ENCODE data around the gene PRSS57.
"Not testable (repeated sequence)": the region's sequence is repeated elsewhere in the genome, so short reads cannot be mapped to it uniquely, and the experiment has no call there.

GRCh38 chr19:699885-700284 lies 4.6 kb upstream of the PRSS57 start:
- TF ChIP-seq CTCF (IDR thresholded peaks at IDR 0.05); USF2 (IDR thresholded peaks at IDR 0.05; ENCODE audit: borderline replicate concordance, low read depth, low read length); REST (IDR thresholded peaks at IDR 0.05; ENCODE audit: low read depth, low read length); EZH2phosphoT487 (IDR thresholded peaks at IDR 0.05; ENCODE audit: borderline replicate concordance, low read depth); ZBTB33 (IDR thresholded peaks at IDR 0.05; ENCODE audit: borderline replicate concordance, low read depth); SIN3A (IDR thresholded peaks at IDR 0.05; ENCODE audit: borderline replicate concordance, low read depth, low read length); TAF1 (IDR thresholded peaks at IDR 0.05; ENCODE audit: borderline replicate concordance, low read depth, low read length); RCOR1 (IDR thresholded peaks at IDR 0.05; ENCODE audit: low read length); RAD21 (IDR thresholded peaks at IDR 0.05; ENCODE audit: low read length); EP300 (IDR thresholded peaks at IDR 0.05; ENCODE audit: borderline replicate concordance in 1 of 2, low read depth in 1 of 2, low read length in 1 of 2); FOXM1 (IDR thresholded peaks at IDR 0.05; ENCODE audit: low read depth); POLR2AphosphoS5 (IDR thresholded peaks at IDR 0.05; ENCODE audit: low read depth, low read length); CHD2 (IDR thresholded peaks at IDR 0.05; ENCODE audit: low read length, partially characterized antibody): not testable (repeated sequence)
